Endothelial cell of umbilical vein (primary cell): ENCODE data around the gene GRID2. TPM values are rescaled to one million over a fixed set of nuclear protein-coding genes. Genes with fewer than 3 reads are reported as not detected.

ENCODE experiments used
- BruUV-seq: library from RNA; stranded (reverse); fragments of 400-500 nt; replicated peaks from 2 replicates; lab custom pipeline; 2021; lab: Mats Ljungman, UMichigan
- CTCF ChIA-PET: fragments of 300-600, 350-600 bp; sonication (Branson Sonifier 250); formaldehyde crosslinking; loops from one replicate; lab custom pipeline; 2021; ENCODE audit warnings: antibody characterized with exemption, inconsistent platforms; lab: Charles Lee
- POLR2A ChIA-PET: fragments of 300-600, 350-600 bp; sonication (Branson Sonifier 250); formaldehyde crosslinking; loops from one replicate; lab custom pipeline; 2021; ENCODE audit warnings: antibody characterized with exemption, inconsistent platforms; lab: Charles Lee
- DNase-seq: peaks from one replicate; pipeline ENCODE4 v3.0.0-alpha.2; 2011; ENCODE audit warnings: low read depth, low spot score
- FAIRE-seq: peaks from 2 replicates; lab custom pipeline; 2011; peaks lifted over from hg19 to GRCh38; lab: Jason Lieb, UNC
- H2AFZ ChIP-seq: 2 replicates; pipeline ENCODE4 v1.6.0; 2012; ENCODE audit warnings: low read depth, low read length, control low read depth, inconsistent platforms
- H3K27ac ChIP-seq: 2 replicates; pipeline ENCODE4 v1.5.1; 2011; ENCODE audit warnings: low read depth, mild to moderate bottlenecking, control low read depth, low read length, moderate library complexity; ENCODE audit not compliant: insufficient read depth
- H3K27me3 ChIP-seq, 2 experiments: 2 replicates each; pipeline versions ENCODE4 v1.6.0 to v1.6.1; 2011; ENCODE audit warnings: low read length in 2 of 2, mixed read lengths in 1 of 2; ENCODE audit not compliant: control insufficient read depth in 2 of 2, insufficient read depth in 2 of 2
- H3K36me3 ChIP-seq, 2 experiments: 2 replicates in 1 of 2; 3 replicates in 1 of 2; pipeline ENCODE4 v1.5.1; 2011; ENCODE audit warnings: low read length in 2 of 2, mild to moderate bottlenecking in 1 of 2, moderate library complexity in 1 of 2; ENCODE audit not compliant: control insufficient read depth in 2 of 2, insufficient read depth in 2 of 2; ENCODE audit errors: extremely low read depth in 1 of 2
- H3K4me1 ChIP-seq: 3 replicates; pipeline ENCODE4 v1.5.1; 2011; ENCODE audit warnings: mild to moderate bottlenecking, low read length; ENCODE audit not compliant: control insufficient read depth, insufficient read depth; ENCODE audit errors: extremely low read depth
- H3K4me2 ChIP-seq: 2 replicates; pipeline ENCODE4 v1.6.1; 2011; ENCODE audit warnings: low read length, control low read depth, mixed read lengths; ENCODE audit not compliant: insufficient read depth
- H3K4me3 ChIP-seq, 3 experiments: fragments of 200-600 bp in 1 of 3; sonication (generic), shearing (Covaris generic) in 1 of 3; replicated peaks in 1 of 3; 2 replicates each; pipeline ENCODE4 v1.5.1; 2011 to 2016; ENCODE audit warnings: control low read depth in 3 of 3, low read length in 3 of 3, mild to moderate bottlenecking in 2 of 3, inconsistent platforms in 1 of 3, low read depth in 1 of 3, moderate library complexity in 1 of 3; ENCODE audit not compliant: insufficient read depth in 1 of 3
- H3K79me2 ChIP-seq: 2 replicates; pipeline ENCODE4 v1.6.0; 2012; ENCODE audit warnings: low read length, inconsistent platforms; ENCODE audit not compliant: control insufficient read depth, insufficient read depth
- H3K9ac ChIP-seq: replicated peaks from 2 replicates; pipeline ENCODE3; 2011; ENCODE audit warnings: low read length, control low read depth; ENCODE audit not compliant: insufficient read depth; ENCODE audit errors: extremely low read depth
- H3K9me1 ChIP-seq: replicated peaks from 3 replicates; pipeline ENCODE4 v1.6.0; 2011; ENCODE audit warnings: mild to moderate bottlenecking, low read length; ENCODE audit not compliant: control insufficient read depth, insufficient read depth; ENCODE audit errors: extremely low read depth
- H3K9me3 ChIP-seq: replicated peaks from 2 replicates; pipeline ENCODE4 v1.5.1; 2012; ENCODE audit warnings: low read length, inconsistent platforms; ENCODE audit not compliant: control insufficient read depth, insufficient read depth
- H4K20me1 ChIP-seq: replicated peaks from 2 replicates; pipeline ENCODE3; 2011; ENCODE audit warnings: mild to moderate bottlenecking, low read length; ENCODE audit not compliant: control insufficient read depth, insufficient read depth; ENCODE audit errors: extremely low read depth
- FOS ChIP-seq: IDR thresholded peaks from 2 replicates; pipeline ENCODE4 v1.6.1; 2011; ENCODE audit warnings: mild to moderate bottlenecking, low read length, moderate library complexity, borderline replicate concordance; ENCODE audit not compliant: insufficient read depth
- JUN ChIP-seq: IDR thresholded peaks from 2 replicates; pipeline ENCODE4 v1.6.1; 2011; ENCODE audit warnings: borderline replicate concordance, low read depth; ENCODE audit not compliant: insufficient read length, insufficient read depth
- POLR2AphosphoS5 ChIP-seq: IDR thresholded peaks from 2 replicates; pipeline ENCODE4 v1.6.1; 2012; ENCODE audit warnings: low read depth, mild to moderate bottlenecking, control low read depth, low read length, moderate library complexity; ENCODE audit not compliant: insufficient read depth
- dilution Hi-C: fragments of 300-500 bp; cut with MboI; formaldehyde crosslinking; loops from one replicate; pipeline ENCODE4 v1.15.0; 2019; ENCODE audit warnings: low sequenced_read_pairs; ENCODE audit not compliant: extremely low pct_ligation_motif_present
- intact Hi-C: fragments of 100-400 bp; cut with micrococcal nuclease; formaldehyde crosslinking; loops from one replicate; pipeline ENCODE4 v1.10.0; 2022
- polyA plus RNA-seq, 4 experiments: library from polyadenylated mRNA; depleted of rRNA in 3 of 4; stranded (reverse) in 3 of 4; unstranded in 1 of 4; fragments of >200 nt; gene quantifications; 2 replicates each; pipeline versions ENCODE4 v1.2.1 to v1.2.3, GENCODE V29; 2011 to 2012; ENCODE audit warnings: missing spikeins in 1 of 4
- total RNA-seq: library from RNA; stranded (reverse); gene quantifications from 2 replicates; pipeline ENCODE4 v1.2.3, GENCODE V29; 2021
- TF ChIP-seq, protein P1 (sequence below): IDR thresholded peaks from 2 replicates; pipeline ENCODE4 v1.6.1; 2011; ENCODE audit not compliant: insufficient read depth, insufficient read length

The GRID2 gene
- total and polyA plus RNA-seq, 2 donors (not counting 3 experiments of a cell fraction or from before 2014, with no cell fraction given): not detected

DNA sequence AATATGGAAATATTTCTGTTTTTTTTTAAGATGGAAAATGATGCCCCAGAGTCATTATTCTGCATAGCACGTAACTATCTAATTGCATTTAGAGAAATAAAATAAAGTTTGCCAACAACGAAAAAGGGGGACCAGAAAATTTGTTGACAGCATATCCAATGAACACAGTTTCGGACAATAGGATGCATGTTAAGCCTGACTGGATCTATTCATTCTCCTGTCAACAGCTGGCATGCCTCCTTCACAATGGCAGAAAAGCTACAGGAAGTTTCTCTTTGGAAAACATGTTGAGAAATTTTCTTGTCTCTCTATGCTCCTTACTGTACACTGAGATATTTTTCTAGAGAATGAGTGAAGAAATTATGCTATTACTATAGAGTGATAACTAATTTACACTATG lies 262.5 kb downstream of the GRID2 start:
- no peaks in the 10 kb centered on the region for H3K9me3 ChIP-seq
- no TSS peak for BruUV-seq
- H3K4me3 ChIP-seq: no peak overlapping the region
- dilution Hi-C loops: no loop called here
- intact Hi-C loops: no loop called here
- POLR2A ChIA-PET: no interaction called here
- H3K36me3 ChIP-seq: no peaks in the 10 kb centered on the region
- DNase-seq (no peak), FAIRE-seq (no peak)
- no peak overlapping the region for H3K27ac ChIP-seq
- CTCF ChIA-PET: no interaction called here
- TF ChIP-seq FOS: no peak
- no peaks in the 10 kb centered on the region for H3K4me1 ChIP-seq
- no peaks in the 10 kb centered on the region for H3K79me2 ChIP-seq
- no peak overlapping the region for H3K9ac ChIP-seq
- H3K27me3 ChIP-seq: no peaks in the 10 kb centered on the region
- H2AFZ ChIP-seq: no peak overlapping the region
- H3K4me2 ChIP-seq: no peak overlapping the region
- H4K20me1 ChIP-seq: no peaks in the 10 kb centered on the region
- H3K9me1 ChIP-seq: no peaks in the 10 kb centered on the region

DNA sequence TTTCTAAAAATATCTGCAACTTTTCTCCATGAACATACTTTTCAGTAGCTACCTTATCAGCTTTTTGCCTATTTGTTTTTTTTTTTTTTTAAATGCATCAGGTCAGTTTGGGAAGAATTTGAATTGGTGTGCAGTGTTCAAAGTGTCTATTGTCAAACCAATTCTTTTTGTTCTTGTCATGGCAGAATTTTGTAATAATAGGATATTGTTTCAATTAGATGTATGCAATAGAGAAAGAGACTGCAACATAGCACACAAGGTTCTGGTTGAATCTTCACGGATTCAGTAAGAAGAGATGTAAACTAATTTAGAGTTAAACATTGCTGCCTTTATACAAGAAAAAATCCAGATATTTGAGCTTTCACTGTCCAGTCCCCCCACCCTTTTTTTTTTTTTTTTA lies 277.1 kb downstream of the GRID2 start:
- H3K4me3 ChIP-seq: no peak overlapping the region
- POLR2A ChIA-PET: no interaction called here
- no peaks in the 10 kb centered on the region for H3K36me3 ChIP-seq
- CTCF ChIA-PET: no interaction called here
- H3K27me3 ChIP-seq: no peaks in the 10 kb centered on the region
- no peaks in the 10 kb centered on the region for H3K4me1 ChIP-seq
- no peak for FAIRE-seq
- H3K9ac ChIP-seq: no peak overlapping the region
- H3K4me2 ChIP-seq: no peak overlapping the region
- BruUV-seq: no TSS peak
- intact Hi-C loops: no loop called here
- no peak for TF ChIP-seq POLR2AphosphoS5
- no peak for TF ChIP-seq JUN
- TF ChIP-seq, protein P1, sequence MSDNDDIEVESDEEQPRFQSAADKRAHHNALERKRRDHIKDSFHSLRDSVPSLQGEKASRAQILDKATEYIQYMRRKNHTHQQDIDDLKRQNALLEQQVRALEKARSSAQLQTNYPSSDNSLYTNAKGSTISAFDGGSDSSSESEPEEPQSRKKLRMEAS: no peak
- H3K27ac ChIP-seq: no peak overlapping the region
- DNase-seq: no peak
- no peaks in the 10 kb centered on the region for H3K9me3 ChIP-seq
- dilution Hi-C loops: no loop called here
- no peak overlapping the region for H2AFZ ChIP-seq
- no peaks in the 10 kb centered on the region for H3K9me1 ChIP-seq
- no peaks in the 10 kb centered on the region for H3K79me2 ChIP-seq
- H4K20me1 ChIP-seq: no peaks in the 10 kb centered on the region
